B cell (primary cell): ENCODE results near the gene AGAP1. TPM values are rescaled to one million over a fixed set of nuclear protein-coding genes. Genes with fewer than 3 reads are reported as not detected.

Experiments
- ATAC-seq: fragments of 200-7000 bp; cut with Tn5 transposase; one replicate; pipeline ENCODE4 v1.10.0; 2021; ENCODE audit warnings: low read depth, mild to moderate bottlenecking, moderate number of reproducible peaks, moderate library complexity
- CTCF ChIA-PET: fragments of 350-600 bp; sonication (Branson Sonifier 250); formaldehyde crosslinking; loops from one replicate; lab custom pipeline; 2021; ENCODE audit warnings: antibody characterized with exemption, inconsistent platforms; lab: Charles Lee
- POLR2A ChIA-PET: fragments of 350-600 bp; sonication (Branson Sonifier 250); formaldehyde crosslinking; loops from one replicate; lab custom pipeline; 2021; ENCODE audit warnings: antibody characterized with exemption; lab: Charles Lee
- DNase-seq: peaks from one replicate; pipeline ENCODE4 v3.0.0; 2013
- H2AFZ ChIP-seq: 2 replicates; pipeline ENCODE4 v1.6.1; 2012; ENCODE audit warnings: mild to moderate bottlenecking, low read depth, low read length; ENCODE audit not compliant: insufficient read depth, poor library complexity, severe bottlenecking
- H3K27ac ChIP-seq, 2 donors: 1 replicate in 1 of 2; 2 replicates in 1 of 2; pipeline ENCODE4 v1.5.1; 2012 to 2013; ENCODE audit warnings: low read length in 2 of 2, mild to moderate bottlenecking in 2 of 2, moderate library complexity in 1 of 2
- H3K27me3 ChIP-seq, 4 experiments: fragments of 200-600 bp in 1 of 4; sonication (generic) in 1 of 4; replicated peaks in 1 of 4; 1 replicate in 2 of 4; 2 replicates in 2 of 4; pipeline versions ENCODE4 v1.6.1 to v1.7.0; 2013 to 2016; ENCODE audit warnings: low read length in 3 of 4, mild to moderate bottlenecking in 2 of 4, mixed read lengths in 1 of 4, moderate library complexity in 1 of 4; ENCODE audit not compliant: insufficient read depth in 4 of 4, control insufficient read depth in 3 of 4; ENCODE audit errors: control extremely low read depth in 1 of 4
- H3K36me3 ChIP-seq, 2 experiments: replicated peaks in 1 of 2; 1 replicate in 1 of 2; 2 replicates in 1 of 2; pipeline versions ENCODE4 v1.6.1 to v1.7.1; 2013; ENCODE audit warnings: low read length in 1 of 2; ENCODE audit not compliant: insufficient read depth in 2 of 2, control insufficient read depth in 1 of 2; ENCODE audit errors: control extremely low read depth in 1 of 2, extremely low read depth in 1 of 2
- H3K4me1 ChIP-seq, 2 donors: fragments of 200-600 bp in 1 of 2; sonication (generic) in 1 of 2; 1 replicate in 1 of 2; 2 replicates in 1 of 2; pipeline versions ENCODE4 v1.5.1 to v1.6.1; 2013 to 2017; ENCODE audit warnings: low read length in 2 of 2; ENCODE audit not compliant: control insufficient read depth in 2 of 2, insufficient read depth in 2 of 2
- H3K4me2 ChIP-seq: replicated peaks from 2 replicates; pipeline ENCODE3; 2012; ENCODE audit warnings: mild to moderate bottlenecking, low read depth, low read length; ENCODE audit not compliant: poor library complexity, severe bottlenecking
- H3K4me3 ChIP-seq, 5 experiments: fragments of 200-600 bp in 1 of 5; sonication (generic) in 1 of 5; 1 replicate in 3 of 5; 2 replicates in 2 of 5; pipeline versions ENCODE4 v1.5.1 to v1.7.0; 2011 to 2016; ENCODE audit warnings: low read length in 4 of 5, mild to moderate bottlenecking in 4 of 5, low read depth in 2 of 5, control low read depth in 1 of 5, moderate library complexity in 1 of 5; ENCODE audit not compliant: insufficient read depth in 1 of 5; ENCODE audit errors: control extremely low read depth in 1 of 5, extremely low read depth in 1 of 5
- H3K79me2 ChIP-seq: fragments of 200-600 bp; sonication (generic); one replicate; pipeline ENCODE4 v1.6.0; 2016; ENCODE audit warnings: low read length; ENCODE audit not compliant: control insufficient read depth, insufficient read depth
- H3K9ac ChIP-seq: fragments of 200-600 bp; sonication (generic); 2 replicates; pipeline ENCODE4 v1.6.1; 2017; ENCODE audit warnings: mild to moderate bottlenecking, low read length, moderate library complexity
- H3K9me3 ChIP-seq, 3 donors: one replicate each; pipeline versions ENCODE4 v1.6.1 to v1.7.1; 2013; ENCODE audit warnings: low read length in 2 of 3; ENCODE audit not compliant: control insufficient read depth in 2 of 3, insufficient read depth in 1 of 3; ENCODE audit errors: control extremely low read depth in 1 of 3
- H4K20me1 ChIP-seq: 2 replicates; pipeline ENCODE4 v1.6.0; 2012; ENCODE audit warnings: mild to moderate bottlenecking, low read length; ENCODE audit not compliant: insufficient read depth, control insufficient read depth, poor library complexity, severe bottlenecking
- H3K27ac Mint-ChIP-seq: one replicate; pipeline ENCODE4 v1.8.0; 2021; ENCODE audit warnings: mixed read lengths
- H3K27me3 Mint-ChIP-seq: one replicate; pipeline ENCODE4 v1.8.0; 2021; ENCODE audit warnings: mixed read lengths
- H3K4me1 Mint-ChIP-seq: one replicate; pipeline ENCODE4 v1.8.0; 2021; ENCODE audit warnings: mixed read lengths
- H3K4me3 Mint-ChIP-seq: one replicate; pipeline ENCODE4 v1.8.0; 2021; ENCODE audit warnings: mixed read lengths
- H3K9me3 Mint-ChIP-seq: one replicate; pipeline ENCODE4 v1.8.0; 2022; ENCODE audit warnings: mixed read lengths; ENCODE audit not compliant: insufficient read depth
- CTCF ChIP-seq: fragments of 200-600 bp; IDR thresholded peaks from one replicate; pipeline ENCODE4 v1.8.0; 2022; ENCODE audit warnings: antibody characterized with exemption, mild to moderate bottlenecking
- EZH2 ChIP-seq: IDR thresholded peaks from 2 replicates; pipeline ENCODE4 v1.6.1; 2012; ENCODE audit warnings: borderline replicate concordance, low read depth, mild to moderate bottlenecking, moderate library complexity, low read length; ENCODE audit not compliant: insufficient read depth, poor library complexity, severe bottlenecking
- WGBS: methylation state at CpG from one replicate; pipeline ENCODE4 v1.1.5; 2013; ENCODE audit warnings: missing lambda C conversion rate; ENCODE audit not compliant: insufficient coverage; 5-methylcytosine and 5-hydroxymethylcytosine counted together
- intact Hi-C: fragments of 100-400 bp; cut with micrococcal nuclease; formaldehyde crosslinking; loops from one replicate; pipeline ENCODE4 v1.10.0; 2022
- polyA plus RNA-seq: library from polyadenylated mRNA; depleted of rRNA; stranded (reverse); fragments of >200 nt; gene quantifications from 2 replicates; pipeline ENCODE4 v1.2.3, GENCODE V29; 2012
- total RNA-seq, 2 donors: library from RNA; stranded (reverse); fragments of 120-200 nt in 1 of 2; gene quantifications; 1 replicate in 1 of 2; 2 replicates in 1 of 2; pipeline versions ENCODE4 v1.2.3 to v1.2.4, GENCODE V29; 2013 to 2022

Gene AGAP1
- total and polyA plus RNA-seq, 2 donors (not counting 1 experiment from before 2014, with no cell fraction given) = 0.01 TPM; not detected in 1

GRCh38 chr2:235954888-235955480, 461.1 kb downstream of the AGAP1 start:
- TF ChIP-seq EZH2 = no peak
- TF ChIP-seq CTCF = no peak
- CTCF ChIA-PET = no interaction called here
- H3K4me2 ChIP-seq = no peak overlapping the region
- intact Hi-C loops = no loop called here
- POLR2A ChIA-PET = no interaction called here
- H3K79me2 ChIP-seq = no peaks in the 10 kb centered on the region
- H2AFZ ChIP-seq = no peak overlapping the region
- ATAC-seq = no peak
- H3K4me1 ChIP-seq = no peaks in the 10 kb centered on the region
- Mint-ChIP-seq H3K9me3 (no peaks in the 10 kb centered on the region), H3K4me1 (no peaks in the 10 kb centered on the region), H3K27me3 (peaks cover 10% of the 10 kb centered on the region), H3K27ac (no peak overlapping the region), H3K4me3 (no peak overlapping the region)
- H4K20me1 ChIP-seq = no peaks in the 10 kb centered on the region
- H3K36me3 ChIP-seq = no peaks in the 10 kb centered on the region
- H3K9ac ChIP-seq = no peak overlapping the region
- no peak overlapping the region for H3K4me3 ChIP-seq
- WGBS = 87% methylated on average over 11 of the region's 13 CpGs
- DNase-seq = no peak
- peaks cover 0 to 6% (median 0%) of the 10 kb centered on the region in 3 donors for H3K9me3 ChIP-seq
- H3K27me3 ChIP-seq = no peaks in the 10 kb centered on the region
- no peak overlapping the region for H3K27ac ChIP-seq

GRCh38 chr2:235955664-235956063, 461.8 kb downstream of the AGAP1 start:
- H3K36me3 ChIP-seq = no peaks in the 10 kb centered on the region
- no peak overlapping the region for H3K4me2 ChIP-seq
- no peak for ATAC-seq
- H4K20me1 ChIP-seq = no peaks in the 10 kb centered on the region
- intact Hi-C loops = no loop called here
- H3K27me3 ChIP-seq = no peaks in the 10 kb centered on the region
- H3K9me3 ChIP-seq = peaks cover 0 to 9% (median 0%) of the 10 kb centered on the region in 3 donors
- H3K4me1 ChIP-seq = no peaks in the 10 kb centered on the region
- POLR2A ChIA-PET = no interaction called here
- no peak overlapping the region for H3K27ac ChIP-seq
- H2AFZ ChIP-seq = no peak overlapping the region
- no peaks in the 10 kb centered on the region for H3K4me1 Mint-ChIP-seq
- H3K4me3 ChIP-seq = no peak overlapping the region
- WGBS = 100% methylated on average over 3 of the region's 4 CpGs
- TF ChIP-seq EZH2 = no peak
- no peak for TF ChIP-seq CTCF
- H3K27ac Mint-ChIP-seq = no peak overlapping the region
- H3K9ac ChIP-seq = no peak overlapping the region
- H3K79me2 ChIP-seq = no peaks in the 10 kb centered on the region
- CTCF ChIA-PET = interaction anchor here (1.4 kb wide), 1 partner anchor 10 kb away, joined by 4 read pairs; no protein-coding TSS in a partner anchor
- no peak overlapping the region for H3K4me3 Mint-ChIP-seq
- no peaks in the 10 kb centered on the region for H3K9me3 Mint-ChIP-seq
- no peak for DNase-seq
- H3K27me3 Mint-ChIP-seq = peaks cover 7% of the 10 kb centered on the region
